Activated CD8-positive, alpha-beta memory T cell treated with anti-CD3 and anti-CD28 coated beads for 4 hours (primary cell): Measurements from ENCODE around the gene TMEM165.
"Not testable (repeated sequence)": the region's sequence is repeated elsewhere in the genome, so short reads cannot be mapped to it uniquely, and the experiment has no call there.

Experiments
- DNase-seq, 2 donors: peaks; one replicate each; pipeline ENCODE4 v3.0.0-alpha.2; 2020; ENCODE audit warnings: low read depth in 2 of 2

Gene TMEM165

GRCh38 chr4:55395529-55396307 lies at the start of gene TMEM165:
Gene TMEM165 (plus strand): TSS chr4:55395957. CDS start chr4:55396190, 233 bp downstream.
- DNase-seq: peak; percentile 74 to 79

GRCh38 chr4:55345980-55346850 lies 49.5 kb upstream of the TMEM165 start, which contains the start of gene SRD5A3:
Gene SRD5A3 (plus strand): TSS chr4:55346242. CDS start chr4:55346337, 95 bp downstream.
- peak; percentile 51 to 66 for DNase-seq

GRCh38 chr4:55346851-55347255 lies 48.9 kb upstream of the TMEM165 start:
- no peak for DNase-seq

GRCh38 chr4:55347610-55348228 lies 48.0 kb upstream of the TMEM165 start:
- no peak for DNase-seq

- no peak for DNase-seq
Observed at GRCh38 chr4:55348466-55348865, 47.3 kb upstream of the TMEM165 start.

GRCh38 chr4:55350870-55351269 lies 44.9 kb upstream of the TMEM165 start:
- DNase-seq: not testable (repeated sequence)

- no peak for DNase-seq
Observed at GRCh38 chr4:55351824-55352223, 43.9 kb upstream of the TMEM165 start.

- DNase-seq: no peak
Observed at GRCh38 chr4:55352726-55353125, 43.0 kb upstream of the TMEM165 start.

GRCh38 chr4:55353228-55353747 lies 42.5 kb upstream of the TMEM165 start:
- not testable (repeated sequence) for DNase-seq

GRCh38 chr4:55354648-55355047 lies 41.1 kb upstream of the TMEM165 start:
- no peak for DNase-seq

- DNase-seq: no peak
Observed at GRCh38 chr4:55355555-55355954, 40.2 kb upstream of the TMEM165 start.

- no peak for DNase-seq
Observed at GRCh38 chr4:55356991-55357461, 38.7 kb upstream of the TMEM165 start.

- DNase-seq: no peak
Observed at GRCh38 chr4:55358246-55358645, 37.5 kb upstream of the TMEM165 start.

GRCh38 chr4:55358668-55359067 lies 37.1 kb upstream of the TMEM165 start:
- DNase-seq: no peak

- no peak for DNase-seq
Observed at GRCh38 chr4:55359397-55359916, 36.3 kb upstream of the TMEM165 start.

GRCh38 chr4:55362938-55363337 lies 32.8 kb upstream of the TMEM165 start:
- not testable (repeated sequence) for DNase-seq

- no peak for DNase-seq
Observed at GRCh38 chr4:55363691-55364351, 31.9 kb upstream of the TMEM165 start.

GRCh38 chr4:55364691-55365344 lies 30.9 kb upstream of the TMEM165 start:
- DNase-seq: no peak

GRCh38 chr4:55365345-55365728 lies 30.4 kb upstream of the TMEM165 start:
- no peak for DNase-seq

GRCh38 chr4:55366621-55367020 lies 29.1 kb upstream of the TMEM165 start:
- no peak for DNase-seq
